Panc1 (cell line): ENCODE measurements around the gene CELA3A. TPM values are rescaled to one million over a fixed set of nuclear protein-coding genes. Genes with fewer than 3 reads are reported as not detected.
"Not testable (repeated sequence)": the region's sequence is repeated elsewhere in the genome, so short reads cannot be mapped to it uniquely, and the experiment has no call there.

Source experiments
- ATAC-seq: fragments of 200-7000 bp; cut with Tn5 transposase; 2 replicates; pipeline ENCODE4 v1.9.1; 2020; ENCODE audit warnings: mild to moderate bottlenecking, moderate library complexity
- BruUV-seq: library from RNA; stranded (reverse); fragments of 400-500 nt; replicated peaks from 2 replicates; lab custom pipeline; 2021; lab: Mats Ljungman, UMichigan
- CTCF ChIA-PET: fragments of 300-600 bp; sonication (Branson Sonifier 250); formaldehyde crosslinking; loops from one replicate; lab custom pipeline; 2022; ENCODE audit warnings: antibody characterized with exemption; lab: Charles Lee
- POLR2A ChIA-PET: fragments of 300-600 bp; sonication (Branson Sonifier 250); formaldehyde crosslinking; loops from one replicate; lab custom pipeline; 2022; ENCODE audit warnings: antibody characterized with exemption; lab: Charles Lee
- DNase-seq: peaks from one replicate; pipeline ENCODE4 v3.0.0-alpha.2; 2010; ENCODE audit warnings: low read depth, low spot score
- H3K27ac ChIP-seq: 2 replicates; pipeline ENCODE4 v1.5.1; 2011; ENCODE audit warnings: mild to moderate bottlenecking, low read length, inconsistent platforms
- H3K27me3 ChIP-seq: fragments of 200-500 bp; sonication (Bioruptor generic); 2 replicates; pipeline ENCODE4 v1.6.0; 2014; ENCODE audit warnings: low read length, inconsistent platforms; ENCODE audit not compliant: control insufficient read depth, insufficient read depth
- H3K36me3 ChIP-seq: fragments of 200-500 bp; sonication (Bioruptor generic); 2 replicates; pipeline ENCODE4 v1.5.1; 2014; ENCODE audit warnings: inconsistent platforms, mild to moderate bottlenecking, low read length, moderate library complexity; ENCODE audit not compliant: control insufficient read depth, insufficient read depth
- H3K4me1 ChIP-seq: 2 replicates; pipeline ENCODE4 v1.5.1; 2011; ENCODE audit warnings: inconsistent platforms, mild to moderate bottlenecking, low read length, moderate library complexity; ENCODE audit not compliant: control insufficient read depth, insufficient read depth
- H3K4me3 ChIP-seq, 2 experiments: 2 replicates each; pipeline ENCODE4 v1.5.1; 2011 to 2012; ENCODE audit warnings: low read depth in 2 of 2, low read length in 2 of 2, mild to moderate bottlenecking in 2 of 2, inconsistent platforms in 1 of 2, moderate library complexity in 1 of 2
- H3K9me3 ChIP-seq: fragments of 200-500 bp; sonication (Bioruptor generic); 2 replicates; pipeline ENCODE4 v1.5.1; 2014; ENCODE audit warnings: low read depth, mild to moderate bottlenecking, inconsistent platforms, low read length, moderate library complexity; ENCODE audit not compliant: control insufficient read depth, insufficient read depth
- in situ Hi-C: cut with HindIII; loops from 2 replicates; pipeline ENCODE4 v1.10.0; 2016; ENCODE audit warnings: low sequenced_read_pairs, low pct_unique_long_range_greater_than_20kb
- intact Hi-C: fragments of 100-400 bp; cut with micrococcal nuclease; formaldehyde crosslinking; loops from one replicate; pipeline ENCODE4 v1.10.0; 2022; ENCODE audit not compliant: unreplicated experiment
- total RNA-seq: library from RNA; stranded (reverse); gene quantifications from one replicate; pipeline ENCODE4 v1.2.1, GENCODE V29; 2021; ENCODE audit not compliant: unreplicated experiment

The CELA3A gene
- total RNA-seq, 1 experiment from 2014 or later, result 5.9 TPM

DNA sequence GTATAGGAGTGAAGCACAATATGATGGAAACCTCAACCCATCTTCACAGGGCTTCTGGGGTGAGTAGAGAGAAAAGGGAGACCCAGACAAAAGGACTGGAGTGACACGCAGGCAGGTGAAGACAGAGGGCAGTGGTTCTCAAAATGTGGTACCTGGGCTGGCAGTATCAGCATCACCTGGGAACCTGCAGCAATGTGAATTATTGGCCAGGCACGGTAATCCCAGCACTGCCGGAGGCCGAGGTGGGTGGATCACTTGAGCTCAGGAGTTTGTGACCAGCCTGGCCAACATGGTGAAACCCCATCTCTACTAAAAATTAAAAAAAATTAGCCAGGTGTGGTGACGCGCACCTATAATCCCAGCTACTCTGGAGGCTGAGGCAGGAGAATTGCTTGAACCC lies 19.3 kb upstream of the CELA3A start:
- H3K27ac ChIP-seq, H3K4me1 ChIP-seq, H3K4me3 ChIP-seq, H3K27me3 ChIP-seq, intact Hi-C loops, H3K36me3 ChIP-seq, BruUV-seq, ATAC-seq, DNase-seq, in situ Hi-C loops, CTCF ChIA-PET, H3K9me3 ChIP-seq: not testable (repeated sequence)
- POLR2A ChIA-PET, result interaction anchor here (1.0 kb wide), 1 partner anchor 16 kb away, joined by 8 read pairs; no protein-coding TSS in a partner anchor

- intact Hi-C loops, in situ Hi-C loops, H3K27ac ChIP-seq, H3K4me1 ChIP-seq, H3K9me3 ChIP-seq, POLR2A ChIA-PET, H3K4me3 ChIP-seq, BruUV-seq, DNase-seq, ATAC-seq, H3K36me3 ChIP-seq, CTCF ChIA-PET, H3K27me3 ChIP-seq: not testable (repeated sequence)
These were observed 17.9 kb upstream of the CELA3A start for GRCh38 chr1:21983539-21983938.

- CTCF ChIA-PET, result interaction anchor here (0.6 kb wide), 1 partner anchor 32 kb away, joined by 3 read pairs; no protein-coding TSS in a partner anchor
- H3K9me3 ChIP-seq, H3K36me3 ChIP-seq, H3K4me3 ChIP-seq, BruUV-seq, H3K27me3 ChIP-seq, POLR2A ChIA-PET, in situ Hi-C loops, DNase-seq, intact Hi-C loops, H3K4me1 ChIP-seq, H3K27ac ChIP-seq, ATAC-seq: not testable (repeated sequence)
These were observed 15.6 kb upstream of the CELA3A start for GRCh38 chr1:21985893-21986292.

- CTCF ChIA-PET, H3K36me3 ChIP-seq, H3K4me3 ChIP-seq, intact Hi-C loops, H3K27me3 ChIP-seq, H3K4me1 ChIP-seq, H3K9me3 ChIP-seq, DNase-seq, ATAC-seq, BruUV-seq, POLR2A ChIA-PET, H3K27ac ChIP-seq, in situ Hi-C loops: not testable (repeated sequence)
These were observed 15.1 kb upstream of the CELA3A start for GRCh38 chr1:21986386-21986785.

GRCh38 chr1:21989672-21990393 lies 11.6 kb upstream of the CELA3A start:
- CTCF ChIA-PET, H3K4me3 ChIP-seq, POLR2A ChIA-PET, ATAC-seq, H3K9me3 ChIP-seq, H3K36me3 ChIP-seq, BruUV-seq, H3K27me3 ChIP-seq, H3K27ac ChIP-seq, intact Hi-C loops, H3K4me1 ChIP-seq, in situ Hi-C loops, DNase-seq: not testable (repeated sequence)

DNA sequence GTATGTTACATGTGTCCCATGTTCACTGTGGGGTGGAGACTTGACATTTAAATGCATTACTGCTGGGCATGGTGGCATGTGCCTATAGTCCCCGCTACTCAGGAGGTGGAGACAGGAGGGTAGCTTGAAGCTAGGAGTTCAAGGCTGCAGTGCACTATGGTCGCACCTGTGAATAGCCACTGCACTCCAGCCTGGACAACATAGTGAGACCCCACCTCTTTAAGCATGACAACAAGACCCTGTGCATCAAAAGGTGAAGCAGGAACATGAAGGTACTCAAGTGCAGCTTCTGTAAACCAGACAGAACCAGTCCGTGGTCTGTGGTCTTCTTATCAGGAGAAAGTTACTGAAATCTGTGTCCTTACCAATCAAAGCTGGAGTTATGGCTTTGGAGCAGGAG lies 9.3 kb upstream of the CELA3A start:
- H3K4me1 ChIP-seq, POLR2A ChIA-PET, H3K36me3 ChIP-seq, H3K9me3 ChIP-seq, ATAC-seq, BruUV-seq, H3K27ac ChIP-seq, in situ Hi-C loops, H3K4me3 ChIP-seq, H3K27me3 ChIP-seq, intact Hi-C loops, DNase-seq: not testable (repeated sequence)
- CTCF ChIA-PET, result interaction anchor here (0.6 kb wide), 1 partner anchor 24 kb away, joined by 3 read pairs; no protein-coding TSS in a partner anchor

- BruUV-seq, H3K27me3 ChIP-seq, DNase-seq, H3K9me3 ChIP-seq, CTCF ChIA-PET, intact Hi-C loops, H3K4me3 ChIP-seq, H3K4me1 ChIP-seq, in situ Hi-C loops, H3K27ac ChIP-seq, H3K36me3 ChIP-seq, ATAC-seq: not testable (repeated sequence)
- POLR2A ChIA-PET, result interaction anchor here (0.6 kb wide), 1 partner anchor 293 kb away, joined by 4 read pairs; no protein-coding TSS in a partner anchor
These were observed 6.7 kb upstream of the CELA3A start for GRCh38 chr1:21994716-21995115.
